ENCODE results near the gene MEI4.

MEI4 gene

DNA sequence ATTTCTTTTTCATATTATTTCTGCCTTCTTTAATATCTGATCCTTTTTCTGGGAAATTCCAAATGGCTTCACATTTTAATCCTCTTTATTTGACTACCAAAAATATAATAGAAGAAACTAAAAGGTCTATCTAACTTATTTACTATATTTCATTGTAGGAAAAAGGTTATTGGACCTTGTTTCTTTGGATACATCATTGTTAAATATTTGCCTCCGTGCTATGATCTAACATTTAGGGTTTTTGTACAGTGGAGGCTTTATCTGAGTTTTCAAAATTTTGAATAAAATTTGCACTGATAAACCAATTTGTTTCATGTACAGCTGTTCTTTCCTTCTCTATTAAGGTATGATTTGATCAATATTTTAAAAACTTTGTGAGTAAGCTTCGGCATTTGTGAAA, 109.5 kb downstream of the MEI4 start:
- Histone ChIP-seq H3K27me3 (replicated peaks; ENCODE audit: insufficient read depth, low read length) (no peaks in the 10 kb centered on the region), H3K9me2 (replicated peaks; ENCODE audit: insufficient read depth, low read length) (no peaks in the 10 kb centered on the region), H3K4me2 (ENCODE audit: low read depth, low read length) (no peak overlapping the region), H3K4me3 (ENCODE audit: low read length) (no peak overlapping the region), H3K4me1 (ENCODE audit: low read length) (no peaks in the 10 kb centered on the region), H3K9ac (ENCODE audit: low read length) (no peak overlapping the region), H3F3A (ENCODE audit: insufficient read depth, low read length) (no peaks in the 10 kb centered on the region), H3K27ac (ENCODE audit: low read length) (no peak overlapping the region), H3K9me3 (replicated peaks; ENCODE audit: insufficient read depth, low read length) (no peaks in the 10 kb centered on the region), H4K20me1 (ENCODE audit: insufficient read depth, low read length) (no peaks in the 10 kb centered on the region), H2AFZ (ENCODE audit: low read length) (no peak overlapping the region), H3K79me2 (ENCODE audit: low read length) (no peaks in the 10 kb centered on the region), H3K36me3 (replicated peaks; ENCODE audit: insufficient read depth, low read length) (no peaks in the 10 kb centered on the region)
- no peak for DNase-seq
- TF ChIP-seq, protein P1, sequence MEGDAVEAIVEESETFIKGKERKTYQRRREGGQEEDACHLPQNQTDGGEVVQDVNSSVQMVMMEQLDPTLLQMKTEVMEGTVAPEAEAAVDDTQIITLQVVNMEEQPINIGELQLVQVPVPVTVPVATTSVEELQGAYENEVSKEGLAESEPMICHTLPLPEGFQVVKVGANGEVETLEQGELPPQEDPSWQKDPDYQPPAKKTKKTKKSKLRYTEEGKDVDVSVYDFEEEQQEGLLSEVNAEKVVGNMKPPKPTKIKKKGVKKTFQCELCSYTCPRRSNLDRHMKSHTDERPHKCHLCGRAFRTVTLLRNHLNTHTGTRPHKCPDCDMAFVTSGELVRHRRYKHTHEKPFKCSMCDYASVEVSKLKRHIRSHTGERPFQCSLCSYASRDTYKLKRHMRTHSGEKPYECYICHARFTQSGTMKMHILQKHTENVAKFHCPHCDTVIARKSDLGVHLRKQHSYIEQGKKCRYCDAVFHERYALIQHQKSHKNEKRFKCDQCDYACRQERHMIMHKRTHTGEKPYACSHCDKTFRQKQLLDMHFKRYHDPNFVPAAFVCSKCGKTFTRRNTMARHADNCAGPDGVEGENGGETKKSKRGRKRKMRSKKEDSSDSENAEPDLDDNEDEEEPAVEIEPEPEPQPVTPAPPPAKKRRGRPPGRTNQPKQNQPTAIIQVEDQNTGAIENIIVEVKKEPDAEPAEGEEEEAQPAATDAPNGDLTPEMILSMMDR (IDR thresholded peaks at IDR 0.05; ENCODE audit: low read length), result no peak
- TF ChIP-seq EZH2phosphoT487 (IDR thresholded peaks at IDR 0.05; ENCODE audit: low read length) (no peak), EZH2 (optimal IDR thresholded peaks at IDR 0.05; ENCODE audit: low read depth, low read length) (no peak)

DNA sequence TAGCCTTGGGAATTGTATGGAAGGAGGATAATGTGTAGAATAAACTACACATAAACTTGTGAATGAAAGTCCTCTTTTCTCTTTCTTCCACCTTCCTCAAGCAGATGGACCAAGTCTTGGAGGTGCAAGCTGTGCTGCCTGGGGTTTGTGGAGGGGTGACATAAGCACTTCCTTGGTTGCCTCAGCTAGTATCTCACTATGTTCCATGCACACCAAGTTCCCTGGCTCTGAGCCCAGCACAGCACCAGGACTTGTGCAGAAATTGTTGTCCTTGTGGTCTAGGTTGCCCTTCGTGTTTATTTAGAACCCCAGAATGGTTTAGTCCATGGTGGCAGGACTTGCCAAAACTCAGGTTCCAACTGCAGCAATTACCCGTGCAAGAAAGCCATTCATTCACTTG, 110.3 kb downstream of the MEI4 start:
- Histone ChIP-seq H3K9me2 (replicated peaks; ENCODE audit: insufficient read depth, low read length) (no peaks in the 10 kb centered on the region), H3K36me3 (replicated peaks; ENCODE audit: insufficient read depth, low read length) (no peaks in the 10 kb centered on the region), H3K9me3 (replicated peaks; ENCODE audit: insufficient read depth, low read length) (no peaks in the 10 kb centered on the region), H3K27ac (ENCODE audit: low read length) (no peak overlapping the region), H3K27me3 (replicated peaks; ENCODE audit: insufficient read depth, low read length) (no peaks in the 10 kb centered on the region), H3K4me2 (ENCODE audit: low read depth, low read length) (no peak overlapping the region), H3K4me3 (ENCODE audit: low read length) (no peak overlapping the region), H2AFZ (ENCODE audit: low read length) (no peak overlapping the region), H4K20me1 (ENCODE audit: insufficient read depth, low read length) (no peaks in the 10 kb centered on the region), H3F3A (ENCODE audit: insufficient read depth, low read length) (no peaks in the 10 kb centered on the region), H3K79me2 (ENCODE audit: low read length) (no peaks in the 10 kb centered on the region), H3K4me1 (ENCODE audit: low read length) (no peaks in the 10 kb centered on the region), H3K9ac (ENCODE audit: low read length) (no peak overlapping the region)
- no peak for DNase-seq
- TF ChIP-seq EZH2phosphoT487 (IDR thresholded peaks at IDR 0.05; ENCODE audit: low read length), result no peak
- TF ChIP-seq, protein P1 (IDR thresholded peaks at IDR 0.05; ENCODE audit: low read length), result no peak
- TF ChIP-seq EZH2 (optimal IDR thresholded peaks at IDR 0.05; ENCODE audit: low read depth, low read length), result no peak

DNA sequence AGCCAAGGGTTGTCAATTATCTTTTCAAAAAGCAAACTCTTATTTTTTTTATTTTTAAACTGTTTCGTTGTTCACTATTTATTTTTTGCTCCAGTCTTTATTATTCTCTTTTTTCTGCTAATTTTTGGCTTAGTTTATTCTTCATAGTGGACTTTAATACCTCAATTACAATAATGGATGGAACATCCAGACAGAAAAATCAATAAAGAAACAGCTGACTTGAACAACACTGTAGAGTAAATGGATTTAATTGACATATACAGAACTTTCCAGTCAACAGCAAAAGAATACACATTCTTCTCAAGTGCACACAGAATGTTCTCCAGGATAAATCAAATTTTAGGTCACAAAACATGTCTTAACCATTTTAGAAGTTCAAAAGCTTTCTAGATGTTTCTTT, 111.5 kb downstream of the MEI4 start:
- Histone ChIP-seq H3K9ac (ENCODE audit: low read length) (no peak overlapping the region), H3K27me3 (replicated peaks; ENCODE audit: insufficient read depth, low read length) (no peaks in the 10 kb centered on the region), H3K9me3 (replicated peaks; ENCODE audit: insufficient read depth, low read length) (no peaks in the 10 kb centered on the region), H3K79me2 (ENCODE audit: low read length) (no peaks in the 10 kb centered on the region), H3K4me2 (ENCODE audit: low read depth, low read length) (no peak overlapping the region), H3K27ac (ENCODE audit: low read length) (no peak overlapping the region), H3K9me2 (replicated peaks; ENCODE audit: insufficient read depth, low read length) (no peaks in the 10 kb centered on the region), H4K20me1 (ENCODE audit: insufficient read depth, low read length) (no peaks in the 10 kb centered on the region), H3K4me1 (ENCODE audit: low read length) (no peaks in the 10 kb centered on the region), H2AFZ (ENCODE audit: low read length) (no peak overlapping the region), H3K36me3 (replicated peaks; ENCODE audit: insufficient read depth, low read length) (no peaks in the 10 kb centered on the region), H3K4me3 (ENCODE audit: low read length) (no peak overlapping the region), H3F3A (ENCODE audit: insufficient read depth, low read length) (no peaks in the 10 kb centered on the region)
- DNase-seq, result no peak
- TF ChIP-seq EZH2 (optimal IDR thresholded peaks at IDR 0.05; ENCODE audit: low read depth, low read length), result no peak
- TF ChIP-seq, protein P1 (IDR thresholded peaks at IDR 0.05; ENCODE audit: low read length), result no peak
- no peak for TF ChIP-seq EZH2phosphoT487 (IDR thresholded peaks at IDR 0.05; ENCODE audit: low read length)
